Neural cell (in vitro differentiated cells): Measurements from ENCODE around the gene SUGCT. TPM values are rescaled to one million over a fixed set of nuclear protein-coding genes. Genes with fewer than 3 reads are reported as not detected.

Experiments used
- H2AFZ ChIP-seq: fragments of 200-600, 300-800 bp; sonication (generic), shearing (Covaris generic); 2 replicates; pipeline ENCODE4 v1.6.0; 2014; ENCODE audit warnings: low read depth, mild to moderate bottlenecking, antibody characterized with exemption, low read length, moderate library complexity
- H3F3A ChIP-seq: fragments of 200-600 bp; shearing (Covaris generic); 2 replicates; pipeline ENCODE4 v1.6.1; 2016; ENCODE audit warnings: mild to moderate bottlenecking, moderate library complexity, mixed read lengths, antibody characterized with exemption, low read length; ENCODE audit not compliant: insufficient read depth, poor library complexity, severe bottlenecking
- H3K27ac ChIP-seq: fragments of 200-600, 300-800 bp; sonication (generic), shearing (Covaris generic); 2 replicates; pipeline ENCODE4 v1.5.1; 2014; ENCODE audit warnings: mild to moderate bottlenecking, low read length, moderate library complexity
- H3K27me3 ChIP-seq: fragments of 300-800, 200-600 bp; sonication (generic), shearing (Covaris generic); 2 replicates; pipeline ENCODE4 v1.6.0; 2014; ENCODE audit warnings: mild to moderate bottlenecking, low read depth, low read length, moderate library complexity; ENCODE audit not compliant: insufficient read depth
- H3K36me3 ChIP-seq: fragments of 300-800, 200-600 bp; sonication (generic), shearing (Covaris generic); 2 replicates; pipeline ENCODE4 v1.5.1; 2014; ENCODE audit warnings: mild to moderate bottlenecking, antibody characterized with exemption, low read length, moderate library complexity; ENCODE audit not compliant: insufficient read depth
- H3K4me2 ChIP-seq: fragments of 300-800, 200-600 bp; sonication (generic), shearing (Covaris generic); 2 replicates; pipeline ENCODE4 v1.6.0; 2014; ENCODE audit warnings: mild to moderate bottlenecking, low read length
- H3K4me3 ChIP-seq: fragments of 300-800, 200-600 bp; sonication (generic), shearing (Covaris generic); 2 replicates; pipeline ENCODE4 v1.5.1; 2014; ENCODE audit warnings: mild to moderate bottlenecking, low read length, moderate library complexity
- H3K79me2 ChIP-seq: fragments of 200-600 bp; shearing (Covaris generic); replicated peaks from 2 replicates; pipeline ENCODE4 v1.6.0; 2014; ENCODE audit warnings: mild to moderate bottlenecking, low read length, moderate library complexity; ENCODE audit not compliant: insufficient read depth
- H3K9ac ChIP-seq: fragments of 300-800, 200-600 bp; sonication (generic), shearing (Covaris generic); 2 replicates; pipeline ENCODE4 v1.6.1; 2016; ENCODE audit warnings: mild to moderate bottlenecking, low read length, mixed read lengths
- H3K9me2 ChIP-seq: fragments of 200-600 bp; shearing (Covaris generic); 2 replicates; pipeline ENCODE4 v1.6.1; 2016; ENCODE audit warnings: mild to moderate bottlenecking, low read length, mixed read lengths; ENCODE audit not compliant: insufficient read depth
- H3K9me3 ChIP-seq: fragments of 200-600, 300-800 bp; sonication (generic), shearing (Covaris generic); 2 replicates; pipeline ENCODE4 v1.6.1; 2016; ENCODE audit warnings: mild to moderate bottlenecking, mixed run types, low read length, moderate library complexity, mixed read lengths
- H4K20me1 ChIP-seq: fragments of 200-600 bp; shearing (Covaris generic); 2 replicates; pipeline ENCODE4 v1.6.1; 2016; ENCODE audit warnings: mild to moderate bottlenecking, mixed run types; ENCODE audit not compliant: insufficient read depth
- CTCF ChIP-seq: fragments of 450-650 bp; IDR thresholded peaks from 2 replicates; pipeline ENCODE4 v1.5.1; 2014; ENCODE audit warnings: antibody characterized with exemption, mild to moderate bottlenecking, moderate library complexity; ENCODE audit not compliant: poor library complexity, severe bottlenecking
- EP300 ChIP-seq: fragments of 450-650 bp; conservative IDR thresholded peaks from 2 replicates; pipeline ENCODE4 v1.6.1; 2014; ENCODE audit warnings: antibody characterized with exemption, mild to moderate bottlenecking, moderate library complexity; ENCODE audit not compliant: poor library complexity, severe bottlenecking
- EZH2 ChIP-seq: fragments of 200-600, 300-800 bp; shearing (Covaris generic), sonication (generic); IDR thresholded peaks from 2 replicates; pipeline ENCODE4 v1.6.1; 2014; ENCODE audit warnings: antibody characterized with exemption, low read length, borderline replicate concordance, mild to moderate bottlenecking; ENCODE audit not compliant: insufficient read depth, poor library complexity, severe bottlenecking
- MXI1 ChIP-seq: fragments of 450-650 bp; conservative IDR thresholded peaks from 2 replicates; pipeline ENCODE4 v1.6.1; 2014; ENCODE audit warnings: antibody characterized with exemption, mild to moderate bottlenecking; ENCODE audit not compliant: poor library complexity, severe bottlenecking
- POLR2AphosphoS5 ChIP-seq: IDR thresholded peaks from 2 replicates; pipeline ENCODE4 v1.6.1; 2012
- RAD21 ChIP-seq: fragments of 450-650 bp; conservative IDR thresholded peaks from 2 replicates; pipeline ENCODE4 v1.6.1; 2014; ENCODE audit warnings: antibody characterized with exemption, mild to moderate bottlenecking, moderate library complexity
- REST ChIP-seq: IDR thresholded peaks from 2 replicates; pipeline ENCODE4 v1.6.1; 2012; ENCODE audit warnings: borderline replicate concordance
- SMC3 ChIP-seq: fragments of 450-650 bp; conservative IDR thresholded peaks from 2 replicates; pipeline ENCODE4 v1.6.1; 2014; ENCODE audit warnings: antibody characterized with exemption, mild to moderate bottlenecking, moderate library complexity; ENCODE audit not compliant: poor library complexity
- TAF1 ChIP-seq: IDR thresholded peaks from 2 replicates; pipeline ENCODE4 v1.6.1; 2012; ENCODE audit warnings: low read depth
- polyA plus RNA-seq: library from polyadenylated mRNA; depleted of rRNA; stranded (reverse); fragments of >200 nt; gene quantifications from 2 replicates; pipeline ENCODE4 v1.2.3, GENCODE V29; 2014

Gene SUGCT
- polyA plus RNA-seq, 1 donor from 2014 or later: not detected

GRCh38 chr7:40192036-40192435, 57.2 kb downstream of the SUGCT start:
- Histone ChIP-seq H3K4me2 (no peak overlapping the region), H3K79me2 (no peaks in the 10 kb centered on the region), H2AFZ (no peak overlapping the region), H3K9me3 (no peaks in the 10 kb centered on the region), H3K27ac (no peak overlapping the region), H3F3A (no peaks in the 10 kb centered on the region), H3K9me2 (no peaks in the 10 kb centered on the region), H3K9ac (no peak overlapping the region), H3K36me3 (no peaks in the 10 kb centered on the region), H3K4me3 (no peak overlapping the region), H3K27me3 (no peaks in the 10 kb centered on the region), H4K20me1 (no peaks in the 10 kb centered on the region)
- no peak for TF ChIP-seq MXI1
- no peak for TF ChIP-seq EZH2
- TF ChIP-seq CTCF: no peak
- TF ChIP-seq POLR2AphosphoS5: no peak
- no peak for TF ChIP-seq RAD21
- TF ChIP-seq SMC3: no peak
- TF ChIP-seq TAF1: no peak
- no peak for TF ChIP-seq REST
- TF ChIP-seq EP300: no peak

GRCh38 chr7:40194745-40195144, 59.9 kb downstream of the SUGCT start:
- Histone ChIP-seq H3K9ac (no peak overlapping the region), H3F3A (no peaks in the 10 kb centered on the region), H3K9me3 (no peaks in the 10 kb centered on the region), H2AFZ (no peak overlapping the region), H3K4me2 (no peak overlapping the region), H3K27me3 (no peaks in the 10 kb centered on the region), H3K4me3 (no peak overlapping the region), H3K36me3 (no peaks in the 10 kb centered on the region), H3K27ac (no peak overlapping the region), H3K79me2 (no peaks in the 10 kb centered on the region), H4K20me1 (no peaks in the 10 kb centered on the region), H3K9me2 (no peaks in the 10 kb centered on the region)
- TF ChIP-seq CTCF (no peak), EP300 (no peak), RAD21 (no peak), TAF1 (no peak), SMC3 (no peak), REST (no peak), POLR2AphosphoS5 (no peak), EZH2 (no peak), MXI1 (no peak)
